ENCODE data around the gene FCHSD2. TPM values are rescaled to one million over a fixed set of nuclear protein-coding genes. Genes with fewer than 3 reads are reported as not detected.

Gene FCHSD2
- total RNA-seq, 1 donor from 2014 or later, result 18.9 TPM

DNA sequence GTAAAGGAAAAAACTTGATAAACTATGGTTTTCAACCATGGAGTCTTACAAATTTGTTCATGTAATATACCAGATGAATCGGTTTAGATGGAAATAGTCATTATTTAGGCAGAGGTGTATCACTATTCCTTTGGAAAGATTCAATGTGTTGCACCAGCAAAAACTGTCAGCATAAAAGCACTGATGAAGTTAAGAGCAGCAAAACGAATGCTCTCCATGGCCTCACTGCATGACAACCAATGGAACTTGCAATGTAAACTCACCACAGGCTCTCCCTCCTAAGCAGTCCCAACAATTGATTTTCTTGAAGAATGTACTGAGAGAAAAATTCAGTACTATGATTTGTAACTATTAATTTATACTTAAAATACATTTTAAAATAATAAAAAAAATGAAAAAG lies 139.9 kb downstream of the FCHSD2 start:
- DNase-seq (ENCODE audit: low read depth) (no peak), FAIRE-seq (no peak)
- H3K27ac ChIP-seq (ENCODE audit: low read depth, low read length), result no peak overlapping the region
- no peaks in the 10 kb centered on the region for H3K9me3 ChIP-seq (ENCODE audit: insufficient read depth, low read depth, low read length)
- no peak overlapping the region for H3K4me3 ChIP-seq (ENCODE audit: insufficient read depth, low read depth, low read length)
- H3K79me2 ChIP-seq (ENCODE audit: insufficient read depth, low read length), result no peaks in the 10 kb centered on the region
- H3K4me1 Mint-ChIP-seq (ENCODE audit: low read depth, unreplicated experiment), result no peaks in the 10 kb centered on the region
- no peaks in the 10 kb centered on the region for H3K27me3 Mint-ChIP-seq (ENCODE audit: low read depth, unreplicated experiment)
- no peaks in the 10 kb centered on the region for H3K36me3 ChIP-seq (ENCODE audit: insufficient read depth, low read length)
- no peaks in the 10 kb centered on the region for H3K27me3 ChIP-seq (ENCODE audit: insufficient read depth, low read length)
- TF ChIP-seq, protein P1, sequence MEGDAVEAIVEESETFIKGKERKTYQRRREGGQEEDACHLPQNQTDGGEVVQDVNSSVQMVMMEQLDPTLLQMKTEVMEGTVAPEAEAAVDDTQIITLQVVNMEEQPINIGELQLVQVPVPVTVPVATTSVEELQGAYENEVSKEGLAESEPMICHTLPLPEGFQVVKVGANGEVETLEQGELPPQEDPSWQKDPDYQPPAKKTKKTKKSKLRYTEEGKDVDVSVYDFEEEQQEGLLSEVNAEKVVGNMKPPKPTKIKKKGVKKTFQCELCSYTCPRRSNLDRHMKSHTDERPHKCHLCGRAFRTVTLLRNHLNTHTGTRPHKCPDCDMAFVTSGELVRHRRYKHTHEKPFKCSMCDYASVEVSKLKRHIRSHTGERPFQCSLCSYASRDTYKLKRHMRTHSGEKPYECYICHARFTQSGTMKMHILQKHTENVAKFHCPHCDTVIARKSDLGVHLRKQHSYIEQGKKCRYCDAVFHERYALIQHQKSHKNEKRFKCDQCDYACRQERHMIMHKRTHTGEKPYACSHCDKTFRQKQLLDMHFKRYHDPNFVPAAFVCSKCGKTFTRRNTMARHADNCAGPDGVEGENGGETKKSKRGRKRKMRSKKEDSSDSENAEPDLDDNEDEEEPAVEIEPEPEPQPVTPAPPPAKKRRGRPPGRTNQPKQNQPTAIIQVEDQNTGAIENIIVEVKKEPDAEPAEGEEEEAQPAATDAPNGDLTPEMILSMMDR (IDR thresholded peaks at IDR 0.05; ENCODE audit: insufficient read depth, low read depth, low read length), result no peak
- TF ChIP-seq EZH2 (IDR thresholded peaks at IDR 0.05; ENCODE audit: insufficient read depth, low read length), result no peak
- H3K4me2 ChIP-seq (ENCODE audit: low read length), result no peak overlapping the region
- peaks cover 2% of the 10 kb centered on the region for H3K9me3 Mint-ChIP-seq (ENCODE audit: unreplicated experiment)
- peaks cover 11% of the 10 kb centered on the region for H4K20me1 ChIP-seq (ENCODE audit: insufficient read depth, low read length)
- H3K27ac Mint-ChIP-seq (ENCODE audit: unreplicated experiment), result no peak overlapping the region
- no peak overlapping the region for H3K4me3 Mint-ChIP-seq (ENCODE audit: unreplicated experiment)
- H2AFZ ChIP-seq (ENCODE audit: low read depth, low read length), result no peak overlapping the region
- peaks cover 3% of the 10 kb centered on the region for H3K36me3 Mint-ChIP-seq (ENCODE audit: low read depth, unreplicated experiment)
- H3K4me1 ChIP-seq (ENCODE audit: insufficient read depth, low read length), result no peaks in the 10 kb centered on the region
- no peak overlapping the region for H3K9ac ChIP-seq (ENCODE audit: low read length)

DNA sequence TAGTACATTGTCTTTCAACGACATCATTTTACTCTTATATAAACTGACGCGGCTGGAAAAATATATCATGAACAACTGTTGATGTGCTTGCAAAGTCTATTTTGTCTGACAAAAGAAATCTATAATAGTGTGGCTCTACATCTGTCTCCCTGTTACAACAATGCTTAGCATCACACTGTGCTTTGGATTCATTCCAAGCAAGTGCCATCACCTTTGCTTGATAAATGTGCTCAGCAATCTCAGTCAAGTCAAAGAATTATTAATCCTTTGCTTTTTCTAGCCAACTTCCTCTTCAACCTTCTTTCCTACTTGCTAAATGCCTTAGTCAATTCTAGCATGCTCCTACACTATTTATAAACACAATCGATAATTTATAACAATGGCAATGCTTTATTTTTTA lies 140.5 kb downstream of the FCHSD2 start:
- Mint-ChIP-seq H3K36me3 (ENCODE audit: low read depth, unreplicated experiment) (peaks cover 3% of the 10 kb centered on the region), H3K4me3 (ENCODE audit: unreplicated experiment) (no peak overlapping the region), H3K9me3 (ENCODE audit: unreplicated experiment) (peaks cover 2% of the 10 kb centered on the region), H3K27ac (ENCODE audit: unreplicated experiment) (no peak overlapping the region), H3K27me3 (ENCODE audit: low read depth, unreplicated experiment) (no peaks in the 10 kb centered on the region), H3K4me1 (ENCODE audit: low read depth, unreplicated experiment) (no peaks in the 10 kb centered on the region)
- no peak overlapping the region for H2AFZ ChIP-seq (ENCODE audit: low read depth, low read length)
- H3K4me1 ChIP-seq (ENCODE audit: insufficient read depth, low read length), result no peaks in the 10 kb centered on the region
- H3K36me3 ChIP-seq (ENCODE audit: insufficient read depth, low read length), result no peaks in the 10 kb centered on the region
- H3K4me3 ChIP-seq (ENCODE audit: insufficient read depth, low read depth, low read length), result no peak overlapping the region
- H3K79me2 ChIP-seq (ENCODE audit: insufficient read depth, low read length), result no peaks in the 10 kb centered on the region
- TF ChIP-seq, protein P1 (IDR thresholded peaks at IDR 0.05; ENCODE audit: insufficient read depth, low read depth, low read length), result no peak
- TF ChIP-seq EZH2 (IDR thresholded peaks at IDR 0.05; ENCODE audit: insufficient read depth, low read length), result no peak
- no peak overlapping the region for H3K27ac ChIP-seq (ENCODE audit: low read depth, low read length)
- H4K20me1 ChIP-seq (ENCODE audit: insufficient read depth, low read length), result peaks cover 14% of the 10 kb centered on the region
- H3K27me3 ChIP-seq (ENCODE audit: insufficient read depth, low read length), result no peaks in the 10 kb centered on the region
- peak; percentile 12 for DNase-seq (ENCODE audit: low read depth)
- H3K9ac ChIP-seq (ENCODE audit: low read length), result no peak overlapping the region
- no peaks in the 10 kb centered on the region for H3K9me3 ChIP-seq (ENCODE audit: insufficient read depth, low read depth, low read length)
- FAIRE-seq, result no peak
- no peak overlapping the region for H3K4me2 ChIP-seq (ENCODE audit: low read length)

DNA sequence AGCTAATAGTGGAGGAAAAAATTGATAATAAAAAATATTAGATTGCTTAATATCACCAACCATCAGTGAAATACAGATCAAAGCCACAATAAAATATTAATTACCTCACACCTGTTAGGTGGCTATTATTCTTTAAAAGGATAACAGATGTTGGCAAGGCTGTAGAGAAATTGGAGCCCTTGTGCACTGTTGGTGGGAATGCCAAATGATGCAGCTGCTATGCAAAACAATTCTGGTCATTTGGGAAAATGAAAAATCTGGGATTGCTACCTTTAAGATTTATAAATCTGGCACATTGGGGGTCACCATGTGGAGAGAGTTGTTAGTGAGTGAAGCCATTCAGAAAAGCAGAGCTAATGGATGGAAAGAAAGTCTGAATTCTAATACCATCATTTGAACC lies 143.4 kb downstream of the FCHSD2 start:
- Mint-ChIP-seq H3K9me3 (ENCODE audit: unreplicated experiment) (no peaks in the 10 kb centered on the region), H3K36me3 (ENCODE audit: low read depth, unreplicated experiment) (peaks cover 2% of the 10 kb centered on the region), H3K27me3 (ENCODE audit: low read depth, unreplicated experiment) (no peaks in the 10 kb centered on the region), H3K4me3 (ENCODE audit: unreplicated experiment) (no peak overlapping the region), H3K27ac (ENCODE audit: unreplicated experiment) (no peak overlapping the region), H3K4me1 (ENCODE audit: low read depth, unreplicated experiment) (no peaks in the 10 kb centered on the region)
- no peak overlapping the region for H3K4me3 ChIP-seq (ENCODE audit: insufficient read depth, low read depth, low read length)
- DNase-seq (ENCODE audit: low read depth) (no peak), FAIRE-seq (no peak)
- H3K4me2 ChIP-seq (ENCODE audit: low read length), result no peak overlapping the region
- no peak for TF ChIP-seq EZH2 (IDR thresholded peaks at IDR 0.05; ENCODE audit: insufficient read depth, low read length)
- TF ChIP-seq, protein P1 (IDR thresholded peaks at IDR 0.05; ENCODE audit: insufficient read depth, low read depth, low read length), result no peak
- H3K27ac ChIP-seq (ENCODE audit: low read depth, low read length), result no peak overlapping the region
- no peaks in the 10 kb centered on the region for H3K27me3 ChIP-seq (ENCODE audit: insufficient read depth, low read length)
- no peaks in the 10 kb centered on the region for H3K36me3 ChIP-seq (ENCODE audit: insufficient read depth, low read length)
- H3K9me3 ChIP-seq (ENCODE audit: insufficient read depth, low read depth, low read length), result no peaks in the 10 kb centered on the region
- H3K9ac ChIP-seq (ENCODE audit: low read length), result no peak overlapping the region
- peaks cover 11% of the 10 kb centered on the region for H4K20me1 ChIP-seq (ENCODE audit: insufficient read depth, low read length)
- H3K4me1 ChIP-seq (ENCODE audit: insufficient read depth, low read length), result no peaks in the 10 kb centered on the region
- H3K79me2 ChIP-seq (ENCODE audit: insufficient read depth, low read length), result no peaks in the 10 kb centered on the region
- H2AFZ ChIP-seq (ENCODE audit: low read depth, low read length), result no peak overlapping the region

All from astrocyte (in vitro differentiated cells and primary cell).